Hematopoietic multipotent progenitor cell (in vitro differentiated cells): Measurements from ENCODE around the gene CDKN1C. TPM values are rescaled to one million over a fixed set of nuclear protein-coding genes. Genes with fewer than 3 reads are reported as not detected.

Experiments
- DNase-seq, 3 donors: peaks; one replicate each; pipeline ENCODE4 v3.0.0-alpha.2; 2011 to 2015; ENCODE audit warnings: low read depth in 2 of 3, low spot score in 2 of 3
- total RNA-seq: library from RNA; depleted of rRNA; stranded (reverse); fragments of >200 nt; gene quantifications from one replicate; pipeline ENCODE4 v1.2.3, GENCODE V29; 2012

Gene CDKN1C
- total RNA-seq, 1 donor = 20.7 TPM

DNA sequence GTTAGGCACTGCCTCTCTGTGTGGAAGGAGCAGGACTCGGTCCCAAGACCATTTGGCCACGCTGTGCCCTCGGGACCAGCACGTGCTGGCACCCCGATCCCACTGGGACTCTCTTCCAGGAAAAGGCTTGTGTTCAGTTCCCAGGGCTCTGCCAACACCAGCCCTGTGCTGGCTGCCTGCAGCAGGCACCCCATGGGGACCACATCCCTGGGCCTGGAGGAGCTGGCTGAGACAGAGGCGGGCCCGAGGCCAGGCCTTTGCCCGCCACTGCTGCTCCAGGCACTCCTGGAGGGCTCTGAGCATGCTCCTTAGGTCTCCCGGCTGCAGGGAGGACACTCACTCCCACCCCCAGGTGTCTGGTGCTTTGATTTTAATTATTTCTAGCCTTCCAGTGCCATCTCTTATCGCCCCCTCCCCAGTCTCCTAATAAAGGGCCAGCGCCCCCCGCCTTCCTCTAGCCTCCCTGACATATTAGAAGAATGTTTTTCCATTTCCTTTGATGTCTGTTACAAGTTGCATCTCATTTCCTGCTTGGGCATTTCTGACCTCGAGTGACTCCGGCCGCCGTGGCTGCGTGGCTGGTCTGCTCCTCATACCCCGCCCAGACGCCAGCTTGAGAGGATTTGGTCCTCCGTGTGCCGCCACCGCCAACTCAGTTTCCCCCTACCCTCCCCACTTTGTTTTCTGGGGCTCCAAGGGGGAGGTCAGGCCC lies 14.4 kb downstream of the CDKN1C start:
- no peak for DNase-seq

DNA sequence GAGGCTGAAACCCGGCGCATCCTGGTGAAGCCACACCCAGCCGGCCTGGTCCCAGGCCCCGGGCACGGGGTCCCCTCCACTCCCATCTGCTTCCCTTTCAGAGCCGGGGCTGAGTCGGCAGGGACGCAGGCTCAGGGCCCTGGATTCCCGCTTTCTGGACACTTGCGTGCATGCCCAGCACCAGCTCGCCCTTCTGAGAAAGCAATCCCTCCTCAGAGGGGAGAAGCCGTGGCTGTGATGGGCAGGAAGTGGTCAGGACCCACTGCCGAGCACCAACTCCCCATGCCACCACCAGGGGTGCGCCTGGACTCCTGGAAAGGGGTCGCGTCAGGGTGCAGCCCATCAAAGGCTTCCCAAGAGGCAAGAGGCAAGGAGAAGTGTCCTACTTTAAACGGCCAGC lies 15.1 kb downstream of the CDKN1C start:
- no peak for DNase-seq

DNA sequence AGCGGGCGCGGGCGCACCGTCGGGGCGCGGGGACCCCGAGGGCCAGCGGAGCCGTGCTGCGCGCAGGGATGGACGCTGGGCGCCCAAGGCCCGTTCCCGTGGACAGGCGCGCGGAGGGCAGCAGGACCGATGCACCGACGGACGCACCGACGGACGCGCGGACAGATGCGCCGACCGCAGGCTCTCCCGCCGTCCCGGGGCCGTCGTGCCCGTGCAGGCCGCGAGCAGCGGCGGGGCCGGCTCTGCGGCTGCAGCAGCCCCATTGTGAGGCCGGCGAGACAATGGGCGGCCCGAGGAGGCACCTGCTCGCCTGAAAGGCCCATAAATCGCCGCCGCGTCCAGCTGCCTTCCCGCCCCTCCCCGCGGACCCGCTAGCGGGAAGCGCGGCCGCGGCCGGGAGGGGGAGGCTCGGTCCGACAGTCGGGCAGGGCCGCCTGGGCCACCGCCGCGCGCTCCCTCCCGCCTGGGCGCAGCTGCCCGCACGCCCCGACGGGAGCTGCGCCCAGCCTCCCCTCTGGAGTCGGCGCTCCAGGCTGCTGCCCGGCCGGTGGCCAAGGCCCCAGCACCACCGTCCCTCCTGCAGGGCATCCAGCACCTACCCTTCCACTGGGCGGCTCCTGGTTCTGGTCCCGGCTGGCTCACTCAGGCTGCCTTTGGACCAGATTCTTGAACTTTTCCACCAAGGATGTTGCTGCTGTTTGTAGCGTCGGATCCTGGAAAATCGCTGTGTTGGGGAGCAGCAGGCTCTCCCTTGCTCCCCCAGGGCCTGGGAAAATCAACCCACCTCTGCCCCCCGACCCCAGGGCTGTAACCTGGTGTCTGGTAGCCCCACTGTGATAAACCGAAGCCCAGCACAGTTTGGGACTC lies 15.8 kb downstream of the CDKN1C start:
- DNase-seq = no peak

DNA sequence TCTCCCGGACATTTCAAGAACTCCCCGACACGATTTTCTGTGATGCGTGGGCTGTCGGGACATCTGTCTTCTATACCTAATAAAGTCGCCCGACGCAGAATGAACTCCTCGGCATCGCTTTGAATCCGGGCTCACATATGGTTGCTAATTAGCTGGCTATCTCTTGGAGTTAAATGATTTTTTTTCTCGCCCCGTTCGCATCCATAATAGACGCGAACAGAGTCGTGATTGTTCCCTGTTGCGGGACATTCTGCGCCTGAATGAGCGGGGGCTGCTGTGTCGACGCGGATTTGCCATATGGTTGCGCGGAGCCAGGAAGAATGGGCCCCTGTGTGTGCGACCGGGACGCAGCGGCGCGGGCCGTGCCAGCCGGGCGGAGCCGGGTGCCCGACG lies 16.4 kb downstream of the CDKN1C start:
- no peak for DNase-seq

DNA sequence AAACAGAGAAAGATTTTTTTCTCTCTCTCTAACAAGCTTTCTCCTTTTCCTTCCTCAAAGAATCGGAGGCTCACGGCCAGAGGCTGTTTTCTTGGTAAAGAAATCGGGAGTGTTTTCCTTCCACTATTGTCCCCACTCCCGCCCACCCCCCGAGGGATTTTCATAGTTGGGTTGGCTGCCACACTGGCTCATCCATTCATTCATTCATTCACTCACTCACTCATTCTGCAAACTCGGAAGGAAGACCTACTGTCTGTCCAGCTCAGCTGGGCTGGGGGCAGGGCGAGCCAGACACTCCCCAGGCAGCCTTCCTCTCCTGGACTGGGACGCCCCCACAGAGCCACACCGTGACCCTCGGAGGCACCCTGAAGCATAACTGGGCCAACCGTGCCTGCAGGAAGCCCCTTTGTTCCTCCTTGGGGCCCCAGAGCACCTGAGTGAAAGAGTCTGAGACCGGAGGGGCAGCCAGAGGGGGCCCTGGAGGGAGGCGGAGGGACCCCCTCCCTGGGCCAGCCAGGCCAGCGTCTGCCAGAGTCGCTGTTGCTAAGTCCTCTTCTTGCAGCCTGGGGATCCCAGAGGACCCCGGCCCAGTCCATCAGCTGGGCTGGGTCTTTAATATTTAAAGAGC lies 17.0 kb downstream of the CDKN1C start:
- no peak for DNase-seq

DNA sequence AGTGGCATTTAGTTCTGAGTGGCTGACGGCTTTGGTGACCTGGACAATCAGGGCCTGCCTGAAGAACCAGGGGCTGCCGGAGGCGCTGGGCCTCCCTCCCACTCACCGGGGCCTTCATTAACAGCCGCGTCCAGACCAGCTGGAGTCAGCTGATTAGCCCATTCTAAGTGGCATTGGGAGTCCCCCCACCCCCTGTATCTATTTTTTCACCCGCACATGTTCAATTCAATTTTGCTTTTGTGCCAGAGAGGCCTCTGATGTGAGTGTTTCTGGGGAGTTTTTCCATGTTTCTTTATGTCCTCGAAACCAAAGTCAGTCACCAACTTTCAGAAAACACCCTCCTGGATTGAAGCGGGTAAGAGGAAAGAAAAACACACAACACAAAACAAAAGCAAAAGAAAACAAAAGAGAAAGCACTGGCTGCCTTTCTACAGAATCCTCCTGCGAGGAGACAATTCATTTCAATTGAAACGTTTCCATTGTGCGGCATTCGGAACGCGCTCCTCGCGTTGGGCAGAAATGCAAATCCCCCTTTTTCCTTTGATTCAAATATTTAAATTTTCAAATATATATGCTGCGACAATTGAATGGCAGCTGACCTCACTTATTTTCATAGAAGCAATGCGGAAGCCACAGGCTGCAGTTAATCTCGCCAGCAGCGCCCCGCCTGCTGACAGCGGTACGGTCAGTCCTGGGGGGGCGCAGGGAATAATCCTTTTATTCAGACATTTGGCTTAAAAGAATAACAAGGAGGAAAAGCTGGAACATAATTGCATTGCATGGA lies 17.7 kb downstream of the CDKN1C start:
- DNase-seq = no peak

DNA sequence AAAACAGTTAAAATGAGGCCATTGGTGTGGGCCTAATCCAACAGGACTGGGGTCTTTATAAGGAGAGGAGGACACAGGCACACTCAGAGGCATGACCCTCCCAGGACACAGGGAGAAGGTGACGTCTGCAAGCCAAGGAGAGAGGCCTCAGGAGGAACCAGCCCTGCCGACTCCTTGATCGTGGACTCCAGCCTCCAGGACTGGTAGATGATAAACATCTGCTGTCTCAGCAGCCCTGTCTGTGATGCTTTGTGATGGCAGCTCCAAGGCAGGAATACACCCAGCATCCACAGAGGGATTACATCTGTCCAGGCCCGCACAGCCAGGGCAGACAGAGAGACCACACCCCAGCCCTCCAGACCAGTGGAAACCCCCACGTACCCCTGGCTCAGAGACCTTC lies 18.4 kb downstream of the CDKN1C start:
- DNase-seq = no peak

DNA sequence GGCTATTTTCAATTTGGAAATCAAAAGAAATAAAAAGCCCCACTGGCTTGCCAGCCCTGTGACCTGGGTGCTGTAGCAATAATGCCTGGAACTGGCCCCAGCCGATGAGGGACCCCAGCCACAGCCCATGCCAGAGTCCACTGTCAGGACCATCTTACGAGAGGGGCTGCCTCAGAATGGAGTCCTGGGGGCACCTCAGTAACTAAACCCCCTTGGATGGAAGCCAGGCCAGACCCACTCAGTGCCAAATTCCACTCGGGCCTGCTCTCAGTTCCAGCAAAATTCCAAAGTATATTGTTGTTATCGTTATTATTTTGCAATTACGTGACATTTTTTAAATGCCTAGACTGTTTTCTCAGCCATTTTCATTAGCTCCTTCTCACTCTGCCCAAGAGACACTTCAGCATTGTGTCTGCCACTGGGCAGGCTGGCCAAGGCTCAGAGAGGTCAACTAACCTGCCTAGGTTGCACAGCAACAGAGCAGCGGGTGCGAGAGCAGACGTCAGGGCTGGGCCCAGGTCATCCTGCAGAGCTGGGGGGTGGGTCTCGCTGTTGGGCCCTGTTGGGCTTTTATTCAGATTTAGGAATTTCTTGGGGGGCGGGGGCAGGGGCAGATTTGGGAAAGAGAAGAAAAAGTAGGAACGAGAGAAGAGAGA lies 19.5 kb downstream of the CDKN1C start:
- no peak for DNase-seq

DNA sequence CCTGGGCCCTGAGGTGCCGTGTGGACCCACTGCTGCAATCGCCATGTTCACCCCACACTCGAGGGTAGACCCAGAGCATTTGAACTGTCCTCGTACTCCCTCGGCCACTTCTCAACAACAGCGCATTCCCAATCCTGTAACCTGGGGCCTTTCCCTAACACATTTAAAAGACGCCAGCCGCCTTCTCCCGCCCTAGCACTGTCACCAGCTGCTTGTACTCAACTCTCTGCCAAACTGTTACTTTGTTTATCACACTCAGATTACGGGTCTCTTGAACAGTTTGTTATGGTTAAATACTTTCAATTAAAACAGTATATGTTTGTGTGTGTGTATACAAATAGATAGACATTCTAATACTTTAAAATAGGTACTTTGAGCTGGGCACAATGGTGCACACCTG lies 20.7 kb downstream of the CDKN1C start:
- DNase-seq = no peak

DNA sequence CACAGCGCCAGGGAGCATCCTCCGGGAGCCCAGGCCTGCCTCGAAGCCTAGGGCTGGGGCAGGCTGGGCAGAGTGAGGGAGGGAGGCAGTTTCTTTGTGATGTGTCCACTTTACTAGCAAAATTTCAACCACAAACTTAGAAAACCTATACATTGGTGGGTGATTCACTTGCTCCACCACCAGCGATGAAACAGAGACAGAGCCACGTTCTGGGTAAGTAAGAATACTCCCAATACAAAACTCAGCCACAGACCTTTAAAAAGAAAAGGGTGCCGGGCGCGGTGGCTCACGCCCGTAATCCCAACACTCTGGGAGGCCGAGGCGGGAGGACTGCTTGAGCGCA lies 22.3 kb downstream of the CDKN1C start:
- DNase-seq = no peak

DNA sequence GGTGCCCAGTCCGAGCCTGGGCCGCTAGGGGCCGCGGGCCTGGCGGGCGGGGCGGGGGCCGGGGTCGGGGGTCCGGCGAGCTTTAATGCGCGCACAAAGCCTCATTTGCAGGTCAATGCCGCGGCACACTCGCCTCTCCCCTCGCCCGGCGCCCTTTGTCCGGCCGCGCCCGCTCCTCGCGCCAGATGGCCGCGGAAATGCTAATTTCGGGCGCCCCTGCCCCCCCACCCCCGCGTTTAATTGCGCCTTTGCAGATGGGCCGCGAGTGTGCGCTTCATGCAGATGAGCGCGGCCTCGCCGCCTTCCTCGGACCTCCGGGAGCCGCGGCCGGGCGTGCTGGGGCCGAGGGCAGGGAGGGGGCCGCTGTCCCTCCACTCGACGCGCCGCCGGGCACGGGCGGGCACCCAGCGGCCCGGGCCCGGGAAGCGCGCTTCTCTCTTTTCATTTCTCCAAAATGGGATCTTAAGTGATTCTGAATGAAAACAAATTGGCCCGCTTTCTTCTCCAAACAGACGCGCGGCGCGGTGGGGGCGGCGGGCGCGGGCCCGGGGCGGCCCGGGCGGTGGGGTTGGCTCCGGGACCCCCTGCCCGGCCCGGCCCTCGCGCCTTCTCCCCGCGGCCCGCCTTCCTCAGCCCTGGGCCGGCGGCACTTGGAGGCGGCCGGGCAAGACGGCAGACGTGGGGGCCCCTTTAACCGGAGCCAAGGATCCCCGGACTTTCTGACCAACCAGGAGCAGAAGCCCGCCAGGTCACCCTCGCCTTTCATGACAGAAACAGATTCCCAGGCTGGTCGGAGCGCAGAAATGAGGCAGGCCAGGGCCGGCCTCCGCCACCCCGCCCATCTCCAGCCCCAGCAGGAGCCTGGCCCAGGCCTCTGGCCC lies 22.9 kb downstream of the CDKN1C start:
- DNase-seq = peak in 1 of 3 donors; percentile 18

DNA sequence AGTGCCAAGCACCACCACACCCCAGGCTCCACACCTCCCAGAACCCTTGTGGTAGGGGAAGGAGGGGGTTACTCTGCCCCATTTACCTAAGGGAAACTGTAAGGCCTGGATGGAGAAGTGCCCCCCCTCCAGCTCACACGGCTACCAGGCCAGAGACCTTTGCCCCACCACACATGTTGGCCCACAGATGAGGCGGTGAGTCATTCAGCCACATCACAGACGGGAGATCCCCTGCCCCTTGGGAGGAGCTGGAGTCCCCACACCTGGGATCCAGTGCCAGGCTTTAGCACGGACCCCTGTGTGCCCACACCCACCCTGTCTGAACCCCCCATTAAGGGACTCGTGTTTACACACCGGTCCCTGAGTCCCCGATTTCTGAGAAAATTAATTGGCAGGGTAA lies 24.9 kb downstream of the CDKN1C start:
- peak in 2 of 3 donors; percentile 53 to 67 for DNase-seq

DNA sequence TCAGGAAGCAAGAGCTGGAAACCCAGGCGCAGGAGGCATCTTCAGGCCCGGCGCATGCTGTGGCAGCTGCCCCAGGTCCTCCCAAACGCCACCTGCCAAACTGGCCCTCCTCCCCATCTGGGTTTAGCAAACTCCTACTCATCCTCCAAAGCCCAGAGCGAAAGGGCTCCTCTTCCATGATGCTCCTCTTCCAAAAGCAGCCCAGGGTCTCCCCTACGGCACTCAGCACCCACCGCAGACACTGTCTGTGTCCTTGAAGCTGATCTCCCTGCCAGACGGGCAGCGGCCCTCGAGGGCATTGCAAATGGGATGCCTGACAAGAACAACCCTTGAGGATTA lies 25.9 kb downstream of the CDKN1C start:
- DNase-seq = no peak

DNA sequence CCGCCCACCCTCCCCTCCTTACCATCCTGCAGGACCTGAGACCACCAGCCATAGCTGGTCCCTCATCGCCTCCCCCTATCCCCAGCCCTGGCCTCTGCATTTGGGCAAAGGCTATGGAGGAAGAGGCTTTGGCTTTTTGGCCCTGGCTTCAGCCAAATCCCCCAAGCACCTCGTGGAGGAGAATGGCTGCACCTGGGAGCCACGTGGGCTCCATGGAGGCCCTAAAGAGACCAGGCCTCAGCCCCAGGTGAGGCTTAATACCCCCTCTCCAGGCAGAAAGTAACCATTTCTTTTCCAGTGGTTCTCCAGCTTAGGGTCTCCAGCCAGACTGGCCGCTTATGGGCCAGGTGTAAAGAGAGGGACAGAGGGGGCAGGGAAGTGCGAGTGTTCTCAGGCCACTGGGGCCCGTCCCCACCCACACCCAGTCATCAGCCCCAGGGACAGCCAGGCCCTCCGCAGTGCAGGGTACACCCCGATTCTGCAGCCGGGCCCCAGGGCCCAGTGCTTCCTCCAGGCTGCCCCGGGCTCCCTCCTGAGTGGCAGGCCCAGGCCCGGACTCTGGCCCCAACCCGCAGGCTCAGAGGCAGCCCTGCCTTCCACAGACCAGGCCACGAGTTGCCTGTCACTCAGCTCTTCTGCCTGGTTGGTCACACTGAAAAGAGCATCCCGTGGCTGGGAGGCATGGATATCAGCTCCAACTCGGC lies 26.4 kb downstream of the CDKN1C start:
- no peak for DNase-seq

DNA sequence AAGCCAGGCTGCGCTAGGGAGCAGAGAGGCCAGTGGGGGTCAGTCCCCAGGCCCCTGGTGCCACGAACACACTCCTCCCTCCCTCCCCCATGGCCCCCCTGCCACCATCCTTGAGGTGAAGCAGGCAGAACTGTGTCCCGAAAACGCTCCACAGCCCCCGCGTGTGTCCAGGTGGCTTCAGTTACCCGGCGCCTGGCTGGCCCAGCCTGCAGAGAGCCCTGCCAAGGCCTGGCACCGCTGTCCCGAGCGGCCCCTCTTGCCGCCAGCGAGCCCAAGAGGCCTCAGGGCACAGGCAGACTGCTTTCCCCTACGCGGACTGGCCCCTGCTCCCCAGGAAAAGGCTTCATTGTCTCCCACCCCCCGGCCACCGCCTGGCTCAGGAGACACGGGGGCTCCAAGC lies 27.7 kb downstream of the CDKN1C start:
- DNase-seq = no peak

DNA sequence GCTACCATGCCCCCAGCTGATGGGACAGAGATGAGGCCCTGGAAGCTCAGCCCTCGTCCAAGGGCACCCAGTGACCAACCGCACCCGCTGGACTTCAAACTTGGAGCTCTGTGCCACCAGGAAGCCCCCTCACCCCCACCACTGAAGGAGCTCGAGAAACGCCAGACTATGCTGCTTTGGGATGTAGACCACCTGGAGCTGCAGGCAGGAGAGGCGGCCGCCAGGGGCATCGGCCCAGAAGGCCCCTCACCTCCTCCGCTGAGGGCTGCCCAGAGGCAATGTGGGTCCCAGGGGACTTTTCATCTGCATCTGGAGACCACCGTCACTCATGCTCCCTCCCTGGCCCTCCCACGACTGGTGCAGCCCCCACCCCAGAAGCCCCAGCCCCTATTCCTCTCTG lies 28.3 kb downstream of the CDKN1C start:
- no peak for DNase-seq

DNA sequence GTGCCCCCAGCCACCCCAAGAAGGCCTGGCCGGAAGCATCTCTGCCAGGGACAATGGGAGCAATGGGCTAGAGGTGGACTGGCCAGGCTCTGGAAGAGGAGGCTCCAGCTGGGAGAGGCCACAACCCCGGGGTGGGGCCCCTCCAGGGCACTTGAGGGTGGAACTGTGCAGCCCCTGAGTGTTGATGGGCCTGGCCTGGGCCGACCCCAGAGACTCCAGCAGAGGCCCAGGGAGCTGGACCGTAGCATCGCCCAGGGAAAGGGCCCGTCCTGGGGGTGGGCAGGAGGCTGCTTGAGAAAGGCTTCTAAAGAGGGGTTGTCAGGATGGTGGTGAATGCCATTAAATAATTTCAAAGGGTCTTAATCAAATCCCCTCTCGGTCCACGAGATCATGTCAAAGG lies 30.4 kb downstream of the CDKN1C start:
- no peak for DNase-seq

DNA sequence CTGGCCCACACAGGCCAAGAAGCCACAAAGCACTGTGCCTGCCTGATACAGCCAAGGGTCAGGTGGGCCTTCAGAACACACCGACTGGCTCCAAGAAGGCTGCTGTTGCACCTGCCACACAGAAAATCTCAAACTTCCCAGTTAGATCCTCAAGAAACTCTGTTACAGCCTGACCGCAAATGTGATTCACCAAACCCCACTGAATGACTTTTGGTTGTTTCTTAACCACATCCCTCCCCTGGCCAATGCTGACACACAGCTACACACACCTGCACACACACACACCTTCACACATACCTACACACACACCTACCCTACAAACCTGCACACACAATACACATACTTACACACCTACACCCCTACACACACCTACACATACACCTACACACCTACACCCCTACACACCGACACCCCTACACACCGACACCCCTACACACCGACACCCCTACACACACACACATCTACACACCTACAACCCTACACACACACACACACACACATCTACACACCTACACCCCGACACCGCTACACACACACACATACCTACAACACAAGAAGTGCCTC lies 31.5 kb downstream of the CDKN1C start:
- no peak for DNase-seq

DNA sequence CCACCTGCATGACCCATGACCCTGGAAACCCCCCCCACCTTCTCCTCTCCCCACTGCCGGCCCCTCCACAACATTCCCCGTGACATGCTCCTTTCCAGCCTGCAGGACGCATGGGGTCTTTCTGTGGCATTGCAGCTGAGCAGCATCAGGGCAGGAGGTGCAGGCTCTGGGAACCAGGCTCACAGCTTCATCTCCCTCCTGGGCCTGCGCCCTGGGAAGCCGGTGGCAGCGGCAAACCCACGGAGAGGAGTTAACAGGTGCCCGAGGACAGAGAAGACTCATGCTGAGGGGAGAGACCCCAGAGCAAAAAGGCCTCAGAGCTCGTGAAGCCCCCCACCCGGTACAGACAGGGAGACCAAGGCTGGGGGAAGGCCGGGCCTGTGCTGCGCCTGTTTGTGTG lies 32.2 kb downstream of the CDKN1C start:
- DNase-seq = no peak
